Immature natural killer cell (primary cell): ENCODE data around the gene ID4. TPM values are rescaled to one million over a fixed set of nuclear protein-coding genes. Genes with fewer than 3 reads are reported as not detected.

Experiments used
- DNase-seq, 3 donors: peaks; one replicate each; pipeline ENCODE4 v3.0.0; 2022; ENCODE audit warnings: mixed read lengths in 1 of 3
- H3K27ac Mint-ChIP-seq, 6 donors: one replicate each; pipeline ENCODE4 v1.8.0; 2020; ENCODE audit warnings: mixed read lengths in 6 of 6, mild to moderate bottlenecking in 5 of 6, inconsistent platforms in 4 of 6, moderate library complexity in 3 of 6
- H3K27me3 Mint-ChIP-seq, 3 donors: one replicate each; pipeline ENCODE4 v1.8.0; 2020 to 2021; ENCODE audit warnings: low read depth in 3 of 3, mild to moderate bottlenecking in 3 of 3, mixed read lengths in 3 of 3, moderate library complexity in 3 of 3, inconsistent platforms in 1 of 3
- H3K36me3 Mint-ChIP-seq, 3 donors: one replicate each; pipeline ENCODE4 v1.8.0; 2020; ENCODE audit warnings: mixed read lengths in 3 of 3, inconsistent platforms in 2 of 3, mild to moderate bottlenecking in 2 of 3
- H3K4me1 Mint-ChIP-seq, 2 donors: one replicate each; pipeline ENCODE4 v1.8.0; 2020; ENCODE audit warnings: inconsistent platforms in 2 of 2, mild to moderate bottlenecking in 2 of 2, mixed read lengths in 2 of 2, moderate library complexity in 1 of 2
- H3K4me3 Mint-ChIP-seq, 5 donors: one replicate each; pipeline ENCODE4 v1.8.0; 2020; ENCODE audit warnings: mild to moderate bottlenecking in 5 of 5, mixed read lengths in 5 of 5, inconsistent platforms in 3 of 5, moderate library complexity in 3 of 5
- H3K9me3 Mint-ChIP-seq, 6 donors: one replicate each; pipeline ENCODE4 v1.8.0; 2020; ENCODE audit warnings: mild to moderate bottlenecking in 6 of 6, mixed read lengths in 6 of 6, inconsistent platforms in 4 of 6, moderate library complexity in 3 of 6
- polyA plus RNA-seq, 3 donors: library from polyadenylated mRNA; unstranded; fragments of 300-500 nt; fragmentation: Illumina TruSeq; gene quantifications; one replicate each; pipeline ENCODE4 v1.2.3, GENCODE V29; 2021

ID4 gene
- polyA plus RNA-seq: not detected

DNA sequence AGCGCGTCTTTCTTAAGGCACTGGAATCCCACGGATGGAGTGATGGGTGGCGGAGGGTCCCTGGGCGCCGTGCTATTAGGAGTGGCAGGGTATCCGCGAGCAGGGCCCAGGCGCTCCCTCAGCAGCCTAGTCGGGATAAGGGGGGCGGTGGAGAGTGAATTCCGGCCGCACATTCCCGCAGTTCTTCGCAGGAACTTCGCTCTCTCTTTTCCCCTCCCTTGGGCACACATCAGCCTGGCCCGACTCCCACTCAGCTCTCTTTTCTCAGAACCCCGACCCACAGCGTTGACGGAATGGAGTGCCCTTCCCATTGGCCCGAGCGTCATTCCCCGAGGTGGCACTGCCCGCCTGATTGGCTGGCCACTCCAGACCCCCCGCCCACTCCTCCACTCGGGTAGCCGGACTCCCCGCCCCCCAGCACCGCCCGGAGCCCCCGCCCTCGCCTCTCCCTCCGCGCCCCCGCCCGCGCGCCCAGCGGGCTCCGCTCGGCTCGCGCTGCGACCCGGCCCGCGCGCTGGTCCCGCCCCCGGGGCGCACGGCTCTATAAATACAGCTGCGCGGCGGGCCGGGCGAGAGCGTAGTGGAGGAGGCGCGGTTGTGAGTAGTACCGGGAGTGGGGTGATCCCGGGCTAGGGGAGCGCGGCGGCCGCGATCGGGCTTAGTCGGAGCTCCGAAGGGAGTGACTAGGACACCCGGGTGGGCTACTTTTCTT lies at the start of gene ID4:
TSS of gene ID4 (plus strand) at position 572 of the 712 bp plus-strand sequence. CDS start 385 bp downstream, outside the sequence.
- no peaks in the 10 kb centered on the region for H3K36me3 Mint-ChIP-seq
- H3K27ac Mint-ChIP-seq: no peak within 1 kb of the TSS
- peak within 1 kb of the TSS in 3 of 5 donors; percentile 40 to 63 (median 42) for H3K4me3 Mint-ChIP-seq
- peaks cover 0 to 2% (median 0%) of the 10 kb centered on the region in 6 donors for H3K9me3 Mint-ChIP-seq
- H3K4me1 Mint-ChIP-seq: peaks cover 9 to 13% of the 10 kb centered on the region in 2 donors
- no peak for DNase-seq
- peaks cover 20 to 27% (median 25%) of the 10 kb centered on the region in 3 donors for H3K27me3 Mint-ChIP-seq

- Mint-ChIP-seq H3K27ac (no peak overlapping the region), H3K27me3 (peaks cover 0 to 4% (median 4%) of the 10 kb centered on the region in 3 donors), H3K9me3 (no peaks in the 10 kb centered on the region), H3K36me3 (no peaks in the 10 kb centered on the region), H3K4me3 (no peak overlapping the region), H3K4me1 (no peaks in the 10 kb centered on the region)
- no peak for DNase-seq
Measured at GRCh38 chr6:19788686-19789085, 48.5 kb upstream of the ID4 start.

- H3K36me3 Mint-ChIP-seq: no peaks in the 10 kb centered on the region
Measured at GRCh38 chr6:19789100-19789803, 47.9 kb upstream of the ID4 start.

DNA sequence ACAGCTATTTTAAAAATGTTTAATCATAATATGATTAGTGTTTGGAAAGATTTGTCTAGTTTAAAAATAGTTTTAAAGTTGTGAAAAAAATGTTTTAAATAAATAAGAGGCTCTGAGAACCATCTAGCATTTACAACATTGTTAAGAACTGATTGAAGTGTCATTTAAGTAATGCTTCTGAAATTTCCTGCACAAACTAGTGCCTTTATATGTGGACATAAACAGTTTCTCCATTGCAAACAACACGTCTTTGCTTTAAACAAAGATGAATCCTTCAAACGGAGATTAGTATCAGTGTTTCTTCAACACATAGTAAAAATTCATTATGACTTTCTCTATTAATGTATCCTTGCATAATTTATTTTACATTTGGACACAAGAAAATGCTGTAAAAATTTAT lies 45.9 kb upstream of the ID4 start:
- Mint-ChIP-seq H3K9me3 (peaks cover 0 to 2% (median 0%) of the 10 kb centered on the region in 6 donors), H3K4me1 (no peaks in the 10 kb centered on the region), H3K27me3 (peaks cover 2 to 6% (median 6%) of the 10 kb centered on the region in 3 donors), H3K36me3 (no peaks in the 10 kb centered on the region), H3K27ac (no peak overlapping the region), H3K4me3 (no peak overlapping the region)
- DNase-seq: no peak

More at GRCh38 chr6:19789100-19789803, 47.9 kb upstream of the ID4 start:
- Mint-ChIP-seq H3K4me3 (no peak overlapping the region), H3K27me3 (peaks cover 0 to 5% (median 4%) of the 10 kb centered on the region in 3 donors), H3K4me1 (no peaks in the 10 kb centered on the region), H3K27ac (no peak overlapping the region), H3K9me3 (no peaks in the 10 kb centered on the region)
- DNase-seq: no peak

DNA sequence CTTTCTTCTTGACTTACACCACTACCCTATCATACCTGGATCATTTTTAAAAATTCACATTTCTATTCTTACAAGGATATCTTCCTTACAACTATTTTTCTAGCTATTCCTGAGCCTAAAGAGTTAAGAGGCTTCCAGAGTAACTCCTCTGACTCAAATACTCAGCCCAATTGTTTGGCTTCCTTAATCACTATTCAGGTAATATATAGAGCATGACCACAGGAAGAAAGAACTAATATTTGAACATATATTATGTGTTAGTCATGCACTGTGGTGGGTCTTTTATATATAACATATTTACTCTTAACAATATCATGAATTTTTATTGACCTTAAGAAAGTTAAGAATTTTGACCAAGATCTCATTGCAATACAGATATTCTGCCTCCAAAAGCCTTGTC lies 42.0 kb upstream of the ID4 start:
- peaks cover 2 to 9% (median 9%) of the 10 kb centered on the region in 3 donors for H3K27me3 Mint-ChIP-seq
- DNase-seq: no peak
- no peaks in the 10 kb centered on the region for H3K36me3 Mint-ChIP-seq
- H3K4me3 Mint-ChIP-seq: no peak overlapping the region
- no peak overlapping the region for H3K27ac Mint-ChIP-seq
- H3K4me1 Mint-ChIP-seq: no peaks in the 10 kb centered on the region
- peaks cover 0 to 14% (median 1%) of the 10 kb centered on the region in 6 donors for H3K9me3 Mint-ChIP-seq

- no peak overlapping the region for H3K4me3 Mint-ChIP-seq
- no peaks in the 10 kb centered on the region for H3K4me1 Mint-ChIP-seq
- no peaks in the 10 kb centered on the region for H3K36me3 Mint-ChIP-seq
- no peak for DNase-seq
- H3K9me3 Mint-ChIP-seq: peaks cover 0 to 14% (median 1%) of the 10 kb centered on the region in 6 donors
- no peak overlapping the region for H3K27ac Mint-ChIP-seq
- H3K27me3 Mint-ChIP-seq: peaks cover 2 to 9% (median 9%) of the 10 kb centered on the region in 3 donors
Measured at GRCh38 chr6:19796452-19796851, 40.7 kb upstream of the ID4 start.

DNA sequence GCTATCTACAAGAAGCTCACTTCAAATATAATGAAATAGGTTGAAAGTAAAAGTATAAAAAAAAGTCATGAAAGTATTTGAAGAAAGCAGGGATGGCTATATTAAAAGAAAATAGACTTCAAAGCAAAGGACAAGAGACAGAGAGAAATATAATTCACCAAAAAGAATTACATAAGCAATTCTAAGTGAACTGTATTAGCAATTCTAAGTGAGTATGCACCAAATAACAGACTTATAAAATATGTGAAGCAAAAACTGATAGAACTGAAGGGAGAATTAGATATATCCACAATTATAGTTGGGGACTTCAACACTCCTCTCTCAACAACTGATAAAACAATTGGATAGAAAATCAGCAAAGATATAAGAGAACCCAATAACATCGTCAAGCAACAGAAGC lies 38.8 kb upstream of the ID4 start:
- Mint-ChIP-seq H3K36me3 (no peaks in the 10 kb centered on the region), H3K27me3 (peaks cover 4 to 9% (median 9%) of the 10 kb centered on the region in 3 donors), H3K27ac (no peak overlapping the region), H3K9me3 (peaks cover 0 to 14% (median 3%) of the 10 kb centered on the region in 6 donors), H3K4me3 (no peak overlapping the region), H3K4me1 (no peaks in the 10 kb centered on the region)
- DNase-seq: no peak

- Mint-ChIP-seq H3K9me3 (peaks cover 0 to 3% (median 0%) of the 10 kb centered on the region in 6 donors), H3K27me3 (peaks cover 12 to 17% (median 17%) of the 10 kb centered on the region in 3 donors), H3K36me3 (no peaks in the 10 kb centered on the region), H3K27ac (no peak overlapping the region), H3K4me3 (no peak overlapping the region), H3K4me1 (peaks cover 12 to 17% of the 10 kb centered on the region in 2 donors)
- DNase-seq: no peak
Measured at GRCh38 chr6:19802656-19803055, 34.5 kb upstream of the ID4 start.

GRCh38 chr6:19803331-19804204 lies 33.6 kb upstream of the ID4 start:
- Mint-ChIP-seq H3K4me3 (peak overlapping the region in 2 of 5 donors; percentile 59 to 62), H3K27ac (no peak overlapping the region), H3K27me3 (peaks cover 12 to 19% (median 17%) of the 10 kb centered on the region in 3 donors)

DNA sequence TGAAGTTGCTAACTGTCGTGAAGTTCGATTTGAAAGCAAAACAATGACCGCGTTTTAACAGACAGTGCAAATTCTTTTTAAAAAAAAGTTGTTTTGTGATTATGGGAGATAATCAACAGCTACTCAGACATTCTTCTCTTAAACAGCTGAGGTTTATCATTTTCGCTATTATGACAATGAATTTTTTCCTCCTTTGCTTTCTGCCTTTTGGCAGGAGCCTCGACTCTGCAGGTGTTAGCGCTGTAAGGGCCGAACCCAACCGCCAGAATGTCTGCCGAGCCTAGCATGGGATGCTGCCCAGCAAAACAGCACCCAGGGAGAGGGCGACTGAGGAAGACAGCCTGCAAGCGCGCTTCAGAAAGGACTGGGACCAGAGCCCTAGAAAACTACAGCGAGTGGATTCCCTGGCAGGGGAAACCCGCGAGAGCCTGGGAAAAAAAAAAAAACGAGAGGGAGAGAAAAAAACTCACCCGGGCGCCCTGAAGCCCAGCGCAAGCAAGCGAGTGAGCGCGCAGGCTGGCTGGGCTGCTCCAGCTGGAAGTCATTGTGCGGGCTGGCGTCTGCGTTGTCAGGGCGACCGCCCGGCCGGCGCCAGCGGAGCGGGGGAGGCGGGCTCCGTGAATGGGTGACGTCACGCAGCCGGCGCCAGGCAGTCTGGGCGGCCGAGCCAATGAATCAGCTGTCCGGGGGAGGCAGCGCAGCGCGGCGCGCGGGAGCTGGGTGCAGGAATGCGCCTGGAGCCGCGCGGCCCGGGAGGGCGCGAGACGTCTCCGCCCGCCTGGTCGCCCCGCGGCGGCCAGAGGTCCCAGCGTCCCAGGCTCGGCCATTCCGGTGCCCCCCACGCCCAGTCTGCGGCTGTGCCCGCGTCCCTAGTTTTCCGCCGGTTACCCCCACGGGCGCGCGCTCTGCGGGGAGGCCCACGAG lies 32.7 kb upstream of the ID4 start:
- H3K4me3 Mint-ChIP-seq: peak overlapping the region; percentile 57 to 75 (median 59)
- H3K36me3 Mint-ChIP-seq: no peaks in the 10 kb centered on the region
- peaks cover 0 to 3% (median 0%) of the 10 kb centered on the region in 6 donors for H3K9me3 Mint-ChIP-seq
- peak; percentile 1 to 21 (median 6) for DNase-seq
- peaks cover 12 to 17% of the 10 kb centered on the region in 2 donors for H3K4me1 Mint-ChIP-seq
- peaks cover 9 to 19% (median 14%) of the 10 kb centered on the region in 3 donors for H3K27me3 Mint-ChIP-seq
- H3K27ac Mint-ChIP-seq: no peak overlapping the region

More at GRCh38 chr6:19803331-19804204, 33.6 kb upstream of the ID4 start:
- peaks cover 12 to 17% of the 10 kb centered on the region in 2 donors for H3K4me1 Mint-ChIP-seq
- peaks cover 0 to 3% (median 0%) of the 10 kb centered on the region in 6 donors for H3K9me3 Mint-ChIP-seq
- DNase-seq: no peak
- H3K36me3 Mint-ChIP-seq: no peaks in the 10 kb centered on the region

GRCh38 chr6:19805129-19805481 lies 32.1 kb upstream of the ID4 start:
- no peak for DNase-seq
- Mint-ChIP-seq H3K4me1 (peaks cover 12 to 17% of the 10 kb centered on the region in 2 donors), H3K4me3 (peak overlapping the region; percentile 52 to 75 (median 67)), H3K27ac (no peak overlapping the region), H3K9me3 (peaks cover 0 to 3% (median 0%) of the 10 kb centered on the region in 6 donors), H3K36me3 (no peaks in the 10 kb centered on the region), H3K27me3 (peaks cover 9 to 19% (median 12%) of the 10 kb centered on the region in 3 donors)

GRCh38 chr6:19806971-19807396 lies 30.2 kb upstream of the ID4 start:
- peaks cover 11 to 17% (median 16%) of the 10 kb centered on the region in 3 donors for H3K27me3 Mint-ChIP-seq

More at GRCh38 chr6:19806971-19807396, 30.2 kb upstream of the ID4 start:
- Mint-ChIP-seq H3K27ac (no peak overlapping the region), H3K4me1 (peaks cover 12 to 17% of the 10 kb centered on the region in 2 donors), H3K9me3 (no peaks in the 10 kb centered on the region), H3K4me3 (no peak overlapping the region), H3K36me3 (no peaks in the 10 kb centered on the region)
- no peak for DNase-seq
